DMS153 treated with DMSO at 0.1 percent for 48 hours (cell line): ENCODE measurements around the gene CTSC.
"Not testable (repeated sequence)": the region's sequence is repeated elsewhere in the genome, so short reads cannot be mapped to it uniquely, and the experiment has no call there.

Experiments used
- DNase-seq: peaks from one replicate; lab custom pipeline; 2025; ENCODE audit not compliant: unreplicated experiment; lab: John Stamatoyannopoulos, UW

The CTSC gene

GRCh38 chr11:88284336-88285050 lies 53.0 kb downstream of the CTSC start:
- no peak for DNase-seq

GRCh38 chr11:88282747-88283515 lies 54.6 kb downstream of the CTSC start:
- DNase-seq: no peak

- DNase-seq: no peak
These were observed 56.2 kb downstream of the CTSC start for GRCh38 chr11:88281317-88281712.

GRCh38 chr11:88280673-88281316 lies 56.7 kb downstream of the CTSC start:
- DNase-seq: no peak

- no peak for DNase-seq
These were observed 60.1 kb downstream of the CTSC start for GRCh38 chr11:88277349-88277915.

GRCh38 chr11:88275636-88276035 lies 61.9 kb downstream of the CTSC start:
- no peak for DNase-seq

- no peak for DNase-seq
These were observed 70.6 kb downstream of the CTSC start for GRCh38 chr11:88266919-88267318.

- DNase-seq: no peak
These were observed 71.4 kb downstream of the CTSC start for GRCh38 chr11:88266157-88266556.

- DNase-seq: no peak
These were observed 78.1 kb downstream of the CTSC start for GRCh38 chr11:88259431-88259830.

- no peak for DNase-seq
These were observed 85.3 kb downstream of the CTSC start for GRCh38 chr11:88252208-88252607.

- no peak for DNase-seq
These were observed 86.8 kb downstream of the CTSC start for GRCh38 chr11:88250566-88251242.

- DNase-seq: no peak
These were observed 87.8 kb downstream of the CTSC start for GRCh38 chr11:88249706-88250105.

- DNase-seq: no peak
These were observed 90.8 kb downstream of the CTSC start for GRCh38 chr11:88246696-88247095.

- not testable (repeated sequence) for DNase-seq
These were observed 92.0 kb downstream of the CTSC start for GRCh38 chr11:88245576-88245975.
